Measurements from ENCODE around the gene SS18L1. TPM values are rescaled to one million over a fixed set of nuclear protein-coding genes. Genes with fewer than 3 reads are reported as not detected.

Gene SS18L1
- total RNA-seq, 2 donors from 2014 or later = 10.1 to 17.7 TPM

GRCh38 chr20:62202083-62202395 lies 58.5 kb downstream of the SS18L1 start:
- intact Hi-C loops (cut with DNase I) = no loop called here
- Histone ChIP-seq H3K27ac (no peak overlapping the region), H3K4me1 (no peaks in the 10 kb centered on the region), H3K9me3 (no peaks in the 10 kb centered on the region), H3K36me3 (peaks cover 13% of the 10 kb centered on the region), H3K27me3 (no peaks in the 10 kb centered on the region), H3K4me3 (no peak overlapping the region), H3K9ac (ENCODE audit: low read depth in 2 of 2, low read length in 2 of 2) (no peak overlapping the region)
- TF ChIP-seq CTCF (IDR thresholded peaks at IDR 0.05) = no peak
- no peak for DNase-seq

DNA sequence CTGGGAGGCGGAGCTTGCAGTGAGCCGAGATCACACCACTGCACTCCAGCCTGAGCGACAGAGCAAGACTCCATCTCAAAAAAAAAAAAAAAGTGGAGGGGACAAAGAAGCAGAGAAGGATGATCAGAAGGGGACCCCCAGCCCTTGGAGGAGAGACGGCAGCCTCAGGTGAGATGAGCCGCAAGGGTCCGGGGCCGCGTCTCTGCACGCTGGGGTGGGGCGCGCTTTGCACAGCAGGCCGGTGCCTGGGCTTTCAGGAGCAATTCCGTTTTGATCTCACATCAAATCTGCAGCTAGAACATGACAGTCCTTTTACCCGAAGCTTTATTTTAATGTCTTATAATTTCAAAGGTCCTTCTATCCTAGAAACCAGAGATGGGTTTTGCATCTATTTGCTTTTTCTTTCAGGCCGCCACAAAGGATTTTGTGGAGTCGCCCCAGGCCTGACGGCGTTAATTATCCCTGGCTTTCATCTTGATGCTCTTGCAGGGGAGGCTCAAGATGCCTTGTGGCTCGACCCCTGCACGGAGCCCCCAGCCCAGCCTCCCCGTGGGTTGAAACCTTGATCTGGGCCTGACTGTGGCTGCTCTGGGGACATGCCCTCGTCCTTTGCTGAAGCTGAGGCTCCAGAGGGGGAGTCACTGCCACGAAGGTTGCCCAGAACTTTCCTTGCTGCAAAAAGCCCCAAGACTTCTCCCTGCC lies 59.3 kb downstream of the SS18L1 start:
- Histone ChIP-seq H3K27ac (no peak overlapping the region), H3K36me3 (peaks cover 11% of the 10 kb centered on the region), H3K4me1 (no peaks in the 10 kb centered on the region), H3K9ac (ENCODE audit: low read depth in 2 of 2, low read length in 2 of 2) (no peak overlapping the region), H3K9me3 (no peaks in the 10 kb centered on the region), H3K4me3 (no peak overlapping the region), H3K27me3 (no peaks in the 10 kb centered on the region)
- TF ChIP-seq CTCF (IDR thresholded peaks at IDR 0.05) = no peak
- no peak for DNase-seq
- intact Hi-C loops (cut with DNase I) = no loop called here

DNA sequence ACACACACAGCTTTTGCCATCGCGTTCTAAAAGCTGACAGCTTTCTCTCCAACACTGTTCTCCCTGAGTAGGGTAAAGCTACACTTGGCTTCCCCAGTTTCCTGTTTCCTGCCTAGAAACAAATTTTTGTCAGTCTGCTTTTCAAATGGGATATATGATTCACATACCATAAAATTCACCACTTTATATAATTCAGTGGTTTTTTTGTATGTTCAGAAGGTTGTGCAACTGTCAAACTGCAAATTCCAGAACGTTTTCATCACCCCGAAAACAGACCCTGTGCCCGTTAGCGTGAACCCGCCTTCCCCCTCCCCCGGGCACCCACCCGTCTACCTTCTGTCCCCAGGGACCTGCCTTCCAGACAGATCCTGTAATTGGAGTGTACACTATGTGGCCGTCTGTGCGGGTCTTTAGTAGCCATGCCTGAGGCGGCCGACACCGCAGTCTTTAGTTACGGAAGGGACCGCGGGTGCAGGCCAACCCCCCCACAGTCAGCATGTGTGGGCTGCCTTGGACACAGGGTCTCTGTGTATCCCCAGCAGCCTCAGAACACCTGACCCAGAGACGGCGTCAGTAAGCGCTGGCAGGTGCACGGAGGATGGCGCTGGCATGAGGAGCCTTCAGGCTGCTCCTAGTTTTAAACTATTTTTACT lies 59.9 kb downstream of the SS18L1 start:
- intact Hi-C loops (cut with DNase I) = no loop called here
- no peaks in the 10 kb centered on the region for H3K9me3 ChIP-seq
- H3K9ac ChIP-seq (ENCODE audit: low read depth in 2 of 2, low read length in 2 of 2) = no peak overlapping the region
- DNase-seq = no peak
- H3K27ac ChIP-seq = no peak overlapping the region
- H3K4me3 ChIP-seq = no peak overlapping the region
- H3K4me1 ChIP-seq = no peaks in the 10 kb centered on the region
- H3K36me3 ChIP-seq = peaks cover 6% of the 10 kb centered on the region
- H3K27me3 ChIP-seq = no peaks in the 10 kb centered on the region
- TF ChIP-seq CTCF (IDR thresholded peaks at IDR 0.05) = no peak

- Histone ChIP-seq H3K27ac (no peak overlapping the region), H3K9ac (ENCODE audit: low read depth in 2 of 2, low read length in 2 of 2) (no peak overlapping the region), H3K4me3 (no peak overlapping the region), H3K36me3 (no peaks in the 10 kb centered on the region), H3K27me3 (peaks cover 9% of the 10 kb centered on the region), H3K9me3 (no peaks in the 10 kb centered on the region), H3K4me1 (no peaks in the 10 kb centered on the region)
- no peak for DNase-seq
- no peak for TF ChIP-seq CTCF (IDR thresholded peaks at IDR 0.05)
- intact Hi-C loops (cut with DNase I) = no loop called here
These were observed 62.2 kb downstream of the SS18L1 start for GRCh38 chr20:62205618-62206387.

DNA sequence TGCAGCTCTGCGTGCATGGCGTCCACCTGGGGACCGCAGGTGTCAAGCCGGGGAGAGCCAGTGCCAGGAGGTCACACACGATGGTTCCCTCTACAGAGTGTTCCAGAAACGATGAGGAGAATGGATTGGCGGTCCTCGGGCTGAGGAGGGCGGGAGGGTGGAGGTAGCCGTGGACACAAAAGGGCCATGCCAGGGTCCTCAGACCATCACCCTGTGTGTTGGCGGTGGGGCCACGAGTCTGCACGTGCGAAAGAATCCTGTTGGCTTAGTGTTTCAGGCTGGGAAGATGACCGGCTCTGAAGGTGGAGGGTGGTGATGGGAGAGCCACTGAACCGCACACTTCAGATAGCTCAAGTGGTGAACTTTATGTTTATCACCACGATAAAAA lies 62.8 kb downstream of the SS18L1 start:
- Histone ChIP-seq H3K9ac (ENCODE audit: low read depth in 2 of 2, low read length in 2 of 2) (no peak overlapping the region), H3K27ac (no peak overlapping the region), H3K9me3 (no peaks in the 10 kb centered on the region), H3K4me1 (no peaks in the 10 kb centered on the region), H3K36me3 (no peaks in the 10 kb centered on the region), H3K4me3 (no peak overlapping the region), H3K27me3 (peaks cover 11% of the 10 kb centered on the region)
- no peak for TF ChIP-seq CTCF (IDR thresholded peaks at IDR 0.05)
- no peak for DNase-seq
- intact Hi-C loops (cut with DNase I) = no loop called here

All from colonic mucosa (tissue), 4 donors.